ENCODE results near the gene SPTLC1.
"Not testable (repeated sequence)": the region's sequence is repeated elsewhere in the genome, so short reads cannot be mapped to it uniquely, and the experiment has no call there.

- TF ChIP-seq, protein P1, sequence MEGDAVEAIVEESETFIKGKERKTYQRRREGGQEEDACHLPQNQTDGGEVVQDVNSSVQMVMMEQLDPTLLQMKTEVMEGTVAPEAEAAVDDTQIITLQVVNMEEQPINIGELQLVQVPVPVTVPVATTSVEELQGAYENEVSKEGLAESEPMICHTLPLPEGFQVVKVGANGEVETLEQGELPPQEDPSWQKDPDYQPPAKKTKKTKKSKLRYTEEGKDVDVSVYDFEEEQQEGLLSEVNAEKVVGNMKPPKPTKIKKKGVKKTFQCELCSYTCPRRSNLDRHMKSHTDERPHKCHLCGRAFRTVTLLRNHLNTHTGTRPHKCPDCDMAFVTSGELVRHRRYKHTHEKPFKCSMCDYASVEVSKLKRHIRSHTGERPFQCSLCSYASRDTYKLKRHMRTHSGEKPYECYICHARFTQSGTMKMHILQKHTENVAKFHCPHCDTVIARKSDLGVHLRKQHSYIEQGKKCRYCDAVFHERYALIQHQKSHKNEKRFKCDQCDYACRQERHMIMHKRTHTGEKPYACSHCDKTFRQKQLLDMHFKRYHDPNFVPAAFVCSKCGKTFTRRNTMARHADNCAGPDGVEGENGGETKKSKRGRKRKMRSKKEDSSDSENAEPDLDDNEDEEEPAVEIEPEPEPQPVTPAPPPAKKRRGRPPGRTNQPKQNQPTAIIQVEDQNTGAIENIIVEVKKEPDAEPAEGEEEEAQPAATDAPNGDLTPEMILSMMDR (IDR thresholded peaks at IDR 0.05; ENCODE audit: insufficient read depth, low read length): not testable (repeated sequence)
- TF ChIP-seq POLR2AphosphoS5 (IDR thresholded peaks at IDR 0.05; ENCODE audit: low read depth); REST (IDR thresholded peaks at IDR 0.05; ENCODE audit: insufficient replicate concordance, low read depth): not testable (repeated sequence)
These were observed 9.6 kb downstream of the SPTLC1 start for GRCh38 chr9:92105446-92106225.

Measured in HL-60 (cell line).